ENCODE measurements around the gene COL20A1. TPM values are rescaled to one million over a fixed set of nuclear protein-coding genes. Genes with fewer than 3 reads are reported as not detected.
A peak's percentile ranks its signal among the peaks of the same experiment; 100 is the strongest.

COL20A1 gene
- total RNA-seq, 1 donor from 2014 or later = not detected

DNA sequence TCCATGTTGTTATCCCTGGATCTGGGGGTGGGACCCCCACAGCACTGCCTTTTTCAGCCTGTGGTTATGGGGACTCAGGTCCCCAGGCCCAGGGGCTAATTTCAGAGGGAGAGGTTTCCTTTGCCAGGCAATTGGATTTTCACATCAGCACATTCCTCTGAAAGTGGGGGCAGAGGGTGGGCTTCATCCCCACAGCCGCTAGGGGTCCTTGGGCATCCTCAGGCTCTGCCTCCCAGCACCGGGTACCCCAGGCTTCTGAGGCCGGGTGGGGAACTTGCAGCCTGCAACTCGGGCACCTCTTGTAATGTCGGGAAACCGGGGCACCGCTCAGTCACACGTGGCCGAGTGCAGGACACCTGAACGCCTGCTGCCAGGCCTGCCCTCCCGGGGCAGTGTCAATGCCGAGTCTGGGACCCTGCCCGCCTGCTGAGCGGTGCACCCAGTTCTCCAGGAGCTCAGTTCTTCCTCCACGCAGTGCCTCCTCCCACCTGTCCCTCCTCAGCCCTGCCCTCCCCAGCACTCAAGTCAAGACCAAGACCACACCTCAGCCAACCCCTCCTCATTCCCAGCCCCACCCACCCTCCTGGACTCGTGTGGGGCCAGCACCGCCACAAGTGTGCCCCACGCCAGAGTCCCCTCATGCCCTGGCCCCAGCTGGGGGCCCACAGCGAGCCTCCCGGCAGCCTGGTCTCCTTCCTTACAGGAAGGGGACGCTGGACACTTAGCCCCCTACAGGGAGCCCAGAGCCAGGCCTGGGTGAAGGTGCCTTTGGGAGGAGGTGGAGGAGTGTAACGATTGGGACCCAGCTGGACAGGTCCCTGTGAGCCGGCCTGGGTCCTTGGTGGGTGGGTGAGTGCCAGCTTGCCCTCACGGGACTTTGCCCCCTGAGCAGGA lies 77.0 kb downstream of the COL20A1 start:
- peaks cover 61% of the 10 kb centered on the region for H3K27me3 ChIP-seq (ENCODE audit: low read depth)
- intact Hi-C loops (cut with micrococcal nuclease) = no loop called here
- H3K36me3 ChIP-seq = no peaks in the 10 kb centered on the region
- peaks cover 16% of the 10 kb centered on the region for H3K4me1 ChIP-seq
- DNase-seq = no peak
- TF ChIP-seq, protein P1, sequence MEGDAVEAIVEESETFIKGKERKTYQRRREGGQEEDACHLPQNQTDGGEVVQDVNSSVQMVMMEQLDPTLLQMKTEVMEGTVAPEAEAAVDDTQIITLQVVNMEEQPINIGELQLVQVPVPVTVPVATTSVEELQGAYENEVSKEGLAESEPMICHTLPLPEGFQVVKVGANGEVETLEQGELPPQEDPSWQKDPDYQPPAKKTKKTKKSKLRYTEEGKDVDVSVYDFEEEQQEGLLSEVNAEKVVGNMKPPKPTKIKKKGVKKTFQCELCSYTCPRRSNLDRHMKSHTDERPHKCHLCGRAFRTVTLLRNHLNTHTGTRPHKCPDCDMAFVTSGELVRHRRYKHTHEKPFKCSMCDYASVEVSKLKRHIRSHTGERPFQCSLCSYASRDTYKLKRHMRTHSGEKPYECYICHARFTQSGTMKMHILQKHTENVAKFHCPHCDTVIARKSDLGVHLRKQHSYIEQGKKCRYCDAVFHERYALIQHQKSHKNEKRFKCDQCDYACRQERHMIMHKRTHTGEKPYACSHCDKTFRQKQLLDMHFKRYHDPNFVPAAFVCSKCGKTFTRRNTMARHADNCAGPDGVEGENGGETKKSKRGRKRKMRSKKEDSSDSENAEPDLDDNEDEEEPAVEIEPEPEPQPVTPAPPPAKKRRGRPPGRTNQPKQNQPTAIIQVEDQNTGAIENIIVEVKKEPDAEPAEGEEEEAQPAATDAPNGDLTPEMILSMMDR (IDR thresholded peaks at IDR 0.05; ENCODE audit: borderline replicate concordance) = no peak
- H3K4me3 ChIP-seq = no peak overlapping the region
- H3K9me3 ChIP-seq (replicated peaks) = no peaks in the 10 kb centered on the region
- peak overlapping the region; percentile 30 for H3K27ac ChIP-seq (replicated peaks)

DNA sequence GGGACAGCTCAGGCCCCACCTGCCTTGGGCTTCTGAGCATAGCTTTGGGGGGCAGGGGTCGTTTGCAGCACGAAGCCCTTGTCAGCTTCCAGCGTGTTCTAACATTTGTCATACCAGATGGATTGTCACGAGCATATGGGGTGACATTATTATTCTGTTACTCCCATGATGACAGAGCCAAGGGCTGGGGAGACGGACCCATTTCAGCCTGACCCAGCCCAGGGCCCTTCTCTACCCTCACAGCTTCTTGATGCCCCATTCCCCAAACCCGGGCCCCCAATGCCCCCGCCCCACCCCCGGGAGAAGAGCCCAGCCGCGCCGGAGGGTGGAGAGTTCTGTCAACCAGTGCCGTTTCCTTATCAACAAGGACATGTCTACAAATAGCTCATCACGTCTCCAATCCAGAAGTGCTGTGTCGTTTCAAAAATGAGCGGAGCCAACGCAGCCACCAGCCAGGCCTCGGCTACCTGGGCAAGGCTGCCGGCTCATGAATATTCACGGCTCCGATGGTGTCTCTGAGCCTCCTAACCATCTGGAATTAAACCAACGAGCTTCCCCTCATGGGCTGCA lies 77.7 kb downstream of the COL20A1 start:
- TF ChIP-seq, protein P1 (IDR thresholded peaks at IDR 0.05; ENCODE audit: borderline replicate concordance) = no peak
- intact Hi-C loops (cut with micrococcal nuclease) = no loop called here
- no peaks in the 10 kb centered on the region for H3K36me3 ChIP-seq
- H3K27ac ChIP-seq (replicated peaks) = peak overlapping the region; percentile 30
- peaks cover 58% of the 10 kb centered on the region for H3K27me3 ChIP-seq (ENCODE audit: low read depth)
- peaks cover 16% of the 10 kb centered on the region for H3K4me1 ChIP-seq
- DNase-seq = peak; percentile 41
- no peak overlapping the region for H3K4me3 ChIP-seq
- H3K9me3 ChIP-seq (replicated peaks) = no peaks in the 10 kb centered on the region

DNA sequence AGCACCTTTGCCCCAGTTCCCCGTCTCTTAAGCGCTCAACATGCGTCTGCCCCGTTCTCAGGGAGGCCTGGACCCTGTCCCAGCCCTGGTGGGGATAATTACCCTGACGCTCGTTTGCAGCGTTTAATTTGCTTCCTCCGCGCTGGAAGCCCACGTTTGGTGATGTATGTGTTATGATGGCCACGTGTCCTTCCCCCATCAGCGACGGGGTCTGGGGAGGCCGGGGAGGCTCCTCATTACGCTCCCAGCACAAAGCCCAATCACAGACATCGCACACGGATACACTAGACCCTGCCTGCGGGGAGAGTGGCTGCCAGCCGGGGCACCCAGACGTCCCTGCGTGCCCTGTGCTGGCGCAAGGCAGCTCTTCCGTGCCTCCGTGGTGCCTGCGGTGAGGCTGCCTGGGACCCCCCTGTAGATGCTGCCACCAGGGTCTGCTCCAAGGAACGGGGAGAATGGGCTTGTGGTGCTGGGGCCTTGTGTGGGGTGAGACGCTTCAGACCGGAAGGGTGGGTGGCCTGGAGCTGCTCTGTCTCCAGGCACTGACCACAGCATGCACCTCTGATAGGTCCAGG lies 78.4 kb downstream of the COL20A1 start:
- TF ChIP-seq, protein P1 (IDR thresholded peaks at IDR 0.05; ENCODE audit: borderline replicate concordance) = no peak
- peaks cover 16% of the 10 kb centered on the region for H3K4me1 ChIP-seq
- no peak for DNase-seq
- no peaks in the 10 kb centered on the region for H3K36me3 ChIP-seq
- intact Hi-C loops (cut with micrococcal nuclease) = no loop called here
- H3K9me3 ChIP-seq (replicated peaks) = no peaks in the 10 kb centered on the region
- H3K27ac ChIP-seq (replicated peaks) = peak overlapping the region; percentile 30
- H3K27me3 ChIP-seq (ENCODE audit: low read depth) = peaks cover 64% of the 10 kb centered on the region
- H3K4me3 ChIP-seq = no peak overlapping the region

DNA sequence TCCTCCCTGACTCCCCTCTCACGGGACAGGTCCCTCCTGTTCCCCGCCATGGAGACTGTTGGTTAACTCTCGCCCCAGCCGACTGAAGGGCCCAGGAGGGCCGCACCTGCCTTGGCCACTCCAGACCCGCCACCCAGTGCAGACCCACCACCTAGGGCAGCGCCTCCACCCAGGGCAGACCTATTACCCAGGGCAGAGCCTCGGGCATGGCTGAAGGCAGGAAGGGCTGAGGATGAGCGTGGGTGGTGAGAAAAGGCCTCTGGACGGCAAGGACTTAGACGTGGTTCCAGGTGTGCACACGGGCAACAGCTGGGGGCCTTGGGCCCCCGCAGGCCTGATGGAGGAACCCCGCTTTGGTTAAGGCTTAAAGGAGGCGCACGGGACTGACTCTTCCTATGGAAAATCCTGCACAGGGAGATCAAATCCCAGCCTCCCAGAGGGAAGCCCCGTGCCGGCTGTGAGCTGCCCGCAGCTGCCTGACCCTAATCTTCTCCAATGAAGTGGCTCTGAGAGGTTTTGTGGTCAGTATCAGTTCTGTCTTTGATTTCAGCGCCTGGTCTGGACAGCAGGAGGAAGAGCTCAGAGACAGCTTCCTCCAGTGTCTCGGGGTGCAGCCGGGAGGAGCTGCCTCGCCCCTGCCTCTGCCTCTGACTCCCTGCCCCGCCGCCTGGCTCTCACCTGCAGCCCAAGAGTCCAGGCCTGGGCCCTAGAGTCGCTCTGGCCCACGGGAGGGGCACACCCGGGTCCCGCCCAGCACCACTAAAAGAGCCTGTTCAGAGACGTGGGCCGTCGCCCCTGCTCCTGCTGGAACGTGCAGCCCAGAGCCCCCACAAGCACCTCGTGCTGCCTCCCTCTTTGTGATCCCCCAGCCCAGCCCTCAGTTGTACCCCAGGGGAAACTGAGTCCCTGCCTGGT lies 80.2 kb downstream of the COL20A1 start:
- no peak overlapping the region for H3K4me3 ChIP-seq
- peaks cover 16% of the 10 kb centered on the region for H3K4me1 ChIP-seq
- intact Hi-C loops (cut with micrococcal nuclease) = no loop called here
- TF ChIP-seq, protein P1 (IDR thresholded peaks at IDR 0.05; ENCODE audit: borderline replicate concordance) = no peak
- no peak for DNase-seq
- H3K27me3 ChIP-seq (ENCODE audit: low read depth) = peaks cover 79% of the 10 kb centered on the region
- H3K27ac ChIP-seq (replicated peaks) = no peak overlapping the region
- no peaks in the 10 kb centered on the region for H3K9me3 ChIP-seq (replicated peaks)
- H3K36me3 ChIP-seq = no peaks in the 10 kb centered on the region

DNA sequence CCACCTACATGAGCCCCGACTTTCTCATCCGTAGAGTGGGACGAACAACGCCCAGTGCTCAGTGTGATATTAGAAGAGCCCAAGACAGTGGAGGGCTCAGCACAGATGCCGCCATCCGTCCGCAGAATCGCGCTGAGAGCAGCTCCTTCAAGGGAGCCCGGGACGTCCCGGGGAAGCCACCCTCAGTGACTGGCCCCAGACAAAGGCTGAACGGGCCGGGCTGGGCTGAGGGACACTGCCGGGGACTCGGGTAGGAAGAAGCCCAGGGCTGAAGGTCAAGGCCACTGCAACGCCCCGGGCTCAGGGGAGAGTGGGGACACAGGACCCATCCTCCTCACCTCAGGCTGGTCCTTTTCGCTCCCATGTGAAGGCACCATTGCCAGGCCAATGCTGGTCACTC lies 81.0 kb downstream of the COL20A1 start:
- Histone ChIP-seq H3K9me3 (replicated peaks) (no peaks in the 10 kb centered on the region), H3K36me3 (no peaks in the 10 kb centered on the region), H3K4me3 (no peak overlapping the region), H3K27me3 (ENCODE audit: low read depth) (peaks cover 82% of the 10 kb centered on the region), H3K4me1 (peaks cover 16% of the 10 kb centered on the region), H3K27ac (replicated peaks) (no peak overlapping the region)
- intact Hi-C loops (cut with micrococcal nuclease) = no loop called here
- DNase-seq = no peak
- TF ChIP-seq, protein P1 (IDR thresholded peaks at IDR 0.05; ENCODE audit: borderline replicate concordance) = no peak
